ENCODE data around the gene MAEL. TPM values are rescaled to one million over a fixed set of nuclear protein-coding genes. Genes with fewer than 3 reads are reported as not detected.

MAEL gene
- total and polyA plus RNA-seq, 2 of the 13 experiments (the other 11 are each of a cell fraction or from before 2014, with no cell fraction given) = not detected

- no peaks in the 10 kb centered on the region for H3K9me3 ChIP-seq (ENCODE audit: low read length)
- CTCF ChIA-PET (ENCODE audit: low intra/inter-chr PET ratio, low total read pairs) = no interaction called here
- no peaks in the 10 kb centered on the region for H3K79me2 ChIP-seq (ENCODE audit: insufficient read depth, low read length)
- no peak overlapping the region for H3K4me2 ChIP-seq (ENCODE audit: low read depth, low read length)
- H3K4me1 ChIP-seq (ENCODE audit: insufficient read depth, low read length) = 0 out of 2 replicates have a peak, but pooled peaks cover 12% of the 10 kb centered on the region
- FAIRE-seq = no peak
- POLR2A ChIA-PET = no interaction called here
- ATAC-seq = no peak
- BruUV-seq (replicated peaks) = no TSS peak
- no peak overlapping the region for H3K27ac ChIP-seq (ENCODE audit: extremely low read length, insufficient read depth, low read length)
- H3K4me3 ChIP-seq (replicated peaks in 1 of 3; ENCODE audit: insufficient read depth in 1 of 3, low read depth in 2 of 3, low read length in 3 of 3) = no peak overlapping the region
- H3K9ac ChIP-seq (ENCODE audit: insufficient read depth, low read depth, low read length) = no peak overlapping the region
- in situ Hi-C loops (cut with HindIII; ENCODE audit: extremely low pct_ligation_motif_present, low pct_unique_long_range_greater_than_20kb) = loop anchor here (5.0 kb wide), 1 partner anchor 143 kb away; no protein-coding TSS in a partner anchor
- no peaks in the 10 kb centered on the region for H4K20me1 ChIP-seq (ENCODE audit: insufficient read depth, low read length)
- intact Hi-C loops (cut with micrococcal nuclease; ENCODE audit: unreplicated experiment) = loop anchor here (5.0 kb wide), 1 partner anchor 268 kb away; no protein-coding TSS in a partner anchor
- no peaks in the 10 kb centered on the region for H3K36me3 ChIP-seq (replicated peaks in 1 of 2; ENCODE audit: control insufficient read depth in 1 of 2, insufficient read depth in 2 of 2, low read length in 2 of 2)
- DNase-seq (ENCODE audit: low spot score) = no peak
- peaks cover 3 to 14% of the 10 kb centered on the region in 2 experiments; a peak in 3 of 5 replicates for H3K27me3 ChIP-seq (ENCODE audit: control insufficient read depth in 1 of 2, insufficient read depth in 2 of 2, low read length in 2 of 2)
- WGBS (ENCODE audit: low lambda C conversion rate) = 6% methylated on average over 7 of the region's 14 CpGs
- no peak overlapping the region for H2AFZ ChIP-seq (ENCODE audit: low read length)
- TF ChIP-seq NAIF1 (CRISPR knock-in tag; IDR thresholded peaks at IDR 0.05; ENCODE audit: borderline replicate concordance) (no peak), ZNF318 (CRISPR knock-in tag; IDR thresholded peaks at IDR 0.05) (no peak), GATA4 (IDR thresholded peaks at IDR 0.05; ENCODE audit: borderline replicate concordance, low read depth) (no peak), GFI1 (CRISPR knock-in tag; IDR thresholded peaks at IDR 0.05; ENCODE audit: borderline replicate concordance) (no peak), RERE (CRISPR knock-in tag; IDR thresholded peaks at IDR 0.05; ENCODE audit: low read depth) (no peak), MTA3 (CRISPR knock-in tag; IDR thresholded peaks at IDR 0.05) (no peak), ZNF572 (CRISPR knock-in tag; IDR thresholded peaks at IDR 0.05) (no peak), NFKB2 (CRISPR knock-in tag; IDR thresholded peaks at IDR 0.05; ENCODE audit: borderline replicate concordance) (no peak), HDAC6 (IDR thresholded peaks at IDR 0.05; ENCODE audit: low read depth, low read length) (no peak), ELF3 (CRISPR knock-in tag; IDR thresholded peaks at IDR 0.05) (no peak)
These were observed 66.0 kb downstream of the MAEL start for GRCh38 chr1:167054946-167055630.

Data from HepG2 (cell line).